T-cell (primary cell): ENCODE results near the gene GNAO1. TPM values are rescaled to one million over a fixed set of nuclear protein-coding genes. Genes with fewer than 3 reads are reported as not detected.

Experiments
- ATAC-seq, 4 experiments: fragments of 200-7000 bp in 3 of 4; fragments of 150-1000 bp in 1 of 4; cut with Tn5 transposase; replicated peaks in 1 of 4; 1 replicate in 3 of 4; 2 replicates in 1 of 4; pipeline ENCODE4 v1.10.0; 2021; ENCODE audit warnings: moderate library complexity in 3 of 4, mild to moderate bottlenecking in 2 of 4, moderate number of reproducible peaks in 1 of 4
- CTCF ChIA-PET, 2 donors: fragments of 300-600 bp; sonication (Branson Sonifier 250); formaldehyde crosslinking; loops; one replicate each; lab custom pipeline; 2022; ENCODE audit warnings: antibody characterized with exemption in 2 of 2; lab: Charles Lee
- POLR2A ChIA-PET, 2 donors: fragments of 300-600 bp; sonication (Branson Sonifier 250); formaldehyde crosslinking; loops; one replicate each; lab custom pipeline; 2022; ENCODE audit warnings: antibody characterized with exemption in 2 of 2; lab: Charles Lee
- DNase-seq, 35 experiments: peaks; one replicate each; pipeline versions ENCODE4 v3.0.0 to v3.0.0-alpha.2; 2013 to 2023
- H3K27ac ChIP-seq: one replicate; pipeline ENCODE4 v1.5.1; 2013; ENCODE audit warnings: low read length
- H3K27me3 ChIP-seq, 2 experiments: replicated peaks in 1 of 2; 1 replicate in 1 of 2; 2 replicates in 1 of 2; pipeline versions ENCODE4 v1.6.1 to v1.7.0; 2013; ENCODE audit warnings: low read length in 1 of 2, mixed read lengths in 1 of 2; ENCODE audit not compliant: control insufficient read depth in 2 of 2, insufficient read depth in 2 of 2; ENCODE audit errors: extremely low read depth in 1 of 2
- H3K36me3 ChIP-seq, 2 donors: 1 replicate in 1 of 2; 2 replicates in 1 of 2; pipeline versions ENCODE4 v1.6.1 to v1.7.0; 2013; ENCODE audit warnings: low read length in 1 of 2; ENCODE audit not compliant: control insufficient read depth in 2 of 2, insufficient read depth in 1 of 2; ENCODE audit errors: extremely low read depth in 1 of 2
- H3K4me1 ChIP-seq, 2 experiments: 1 replicate in 1 of 2; 2 replicates in 1 of 2; pipeline versions ENCODE4 v1.6.1 to v1.7.0; 2013; ENCODE audit warnings: low read length in 2 of 2, mixed read lengths in 1 of 2; ENCODE audit not compliant: insufficient read depth in 2 of 2, control insufficient read depth in 1 of 2; ENCODE audit errors: extremely low read depth in 1 of 2
- H3K4me3 ChIP-seq, 2 donors: 1 replicate in 1 of 2; 2 replicates in 1 of 2; pipeline versions ENCODE4 v1.5.1 to v1.7.0; 2013; ENCODE audit warnings: mild to moderate bottlenecking in 2 of 2, low read length in 1 of 2, moderate library complexity in 1 of 2; ENCODE audit not compliant: control insufficient read depth in 1 of 2; ENCODE audit errors: extremely low read depth in 1 of 2
- H3K9me3 ChIP-seq: 2 replicates; pipeline ENCODE4 v1.7.0; 2013
- H3K27ac Mint-ChIP-seq, 2 donors: one replicate each; pipeline ENCODE4 v1.8.0; 2020 to 2021; ENCODE audit warnings: mild to moderate bottlenecking in 2 of 2, mixed read lengths in 2 of 2
- H3K27me3 Mint-ChIP-seq, 2 donors: one replicate each; pipeline ENCODE4 v1.8.0; 2021 to 2022; ENCODE audit warnings: mixed read lengths in 2 of 2
- H3K36me3 Mint-ChIP-seq: one replicate; pipeline ENCODE4 v1.8.0; 2021; ENCODE audit warnings: mixed read lengths
- H3K4me1 Mint-ChIP-seq, 3 donors: one replicate each; pipeline ENCODE4 v1.8.0; 2020 to 2022; ENCODE audit warnings: mixed read lengths in 3 of 3, mild to moderate bottlenecking in 1 of 3
- H3K4me3 Mint-ChIP-seq, 3 donors: one replicate each; pipeline ENCODE4 v1.8.0; 2020 to 2022; ENCODE audit warnings: mild to moderate bottlenecking in 3 of 3, mixed read lengths in 3 of 3, moderate library complexity in 3 of 3
- H3K9me3 Mint-ChIP-seq, 3 donors: one replicate each; pipeline ENCODE4 v1.8.0; 2020 to 2022; ENCODE audit warnings: mixed read lengths in 3 of 3
- WGBS: methylation state at CpG from one replicate; pipeline ENCODE4 v1.1.5; 2013; ENCODE audit warnings: missing lambda C conversion rate; ENCODE audit not compliant: insufficient coverage; 5-methylcytosine and 5-hydroxymethylcytosine counted together
- total RNA-seq, 35 experiments: library from RNA in 6 of 35; stranded (reverse) in 6 of 35; fragments of 120-200 nt in 1 of 35; gene quantifications; one replicate each; pipeline versions ENCODE4 v1.2.1 to v1.2.4 and lab custom pipeline; 2013 to 2026

GNAO1 gene
- total RNA-seq, 5 donors from 2014 or later (not counting 1 experiment from before 2014, with no cell fraction given), result 3.9 to 14.2 (median 12.6) TPM

DNA sequence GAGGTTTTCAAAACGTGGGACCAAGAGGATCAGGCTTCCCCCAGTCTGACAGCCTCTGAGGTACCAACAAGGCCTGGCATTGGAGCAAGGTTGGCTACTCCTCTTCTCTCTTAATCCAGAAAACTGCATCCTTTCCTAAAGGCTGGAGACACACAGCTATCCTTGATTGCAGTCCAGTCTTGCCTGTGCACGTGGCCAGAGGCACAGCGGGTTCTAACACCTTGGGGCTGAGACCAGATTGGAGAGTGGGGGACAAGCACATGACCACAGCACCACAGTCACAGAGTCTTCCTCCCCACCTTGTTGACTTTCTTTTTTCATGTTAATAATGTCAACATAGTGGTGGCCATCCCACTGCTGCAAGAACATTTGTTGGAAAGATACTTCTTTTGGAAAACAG, 46.9 kb downstream of the GNAO1 start:
- Histone ChIP-seq H3K36me3 (no peaks in the 10 kb centered on the region), H3K4me3 (no peak overlapping the region), H3K27ac (no peak overlapping the region), H3K9me3 (no peaks in the 10 kb centered on the region), H3K4me1 (no peaks in the 10 kb centered on the region), H3K27me3 (no peaks in the 10 kb centered on the region)
- no peak overlapping the region for H3K4me3 Mint-ChIP-seq
- ChIA-PET CTCF (no interaction called here), POLR2A (no interaction called here)
- H3K27ac Mint-ChIP-seq, result no peak overlapping the region
- DNase-seq (no peak), ATAC-seq (no peak)
- H3K9me3 Mint-ChIP-seq, result no peaks in the 10 kb centered on the region
- no peaks in the 10 kb centered on the region for H3K4me1 Mint-ChIP-seq
- no peaks in the 10 kb centered on the region for H3K27me3 Mint-ChIP-seq
- 0% methylated on average over 1 of the region's 3 CpGs for WGBS
- no peaks in the 10 kb centered on the region for H3K36me3 Mint-ChIP-seq

DNA sequence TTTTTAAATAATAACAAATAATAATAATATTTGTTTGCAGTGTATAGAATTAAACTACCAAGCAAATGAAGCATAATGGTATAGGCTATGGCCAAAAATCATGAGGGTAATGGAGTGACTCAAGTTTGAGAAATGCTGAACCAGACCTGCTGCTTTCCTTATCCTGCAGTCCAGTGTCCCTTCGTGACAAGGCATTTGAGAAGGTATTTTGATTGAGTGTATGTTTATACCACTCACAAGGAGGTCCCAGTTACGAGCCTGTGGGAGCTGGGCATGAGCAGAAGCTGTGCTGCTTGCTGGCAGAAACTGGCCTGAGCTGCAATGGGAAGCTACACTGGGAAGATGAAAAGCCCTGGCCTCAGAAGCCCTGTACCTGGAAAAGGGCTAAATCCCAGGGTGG, 50.3 kb downstream of the GNAO1 start:
- no peaks in the 10 kb centered on the region for H3K36me3 Mint-ChIP-seq
- DNase-seq (no peak), ATAC-seq (no peak)
- no peaks in the 10 kb centered on the region for H3K36me3 ChIP-seq
- H3K27me3 Mint-ChIP-seq, result no peaks in the 10 kb centered on the region
- no peak overlapping the region for H3K27ac ChIP-seq
- no peaks in the 10 kb centered on the region for H3K9me3 ChIP-seq
- no peak overlapping the region for H3K4me3 ChIP-seq
- H3K9me3 Mint-ChIP-seq, result no peaks in the 10 kb centered on the region
- 90% methylated on average over 2 of the region's 2 CpGs for WGBS
- H3K4me1 Mint-ChIP-seq, result no peaks in the 10 kb centered on the region
- no peaks in the 10 kb centered on the region for H3K4me1 ChIP-seq
- CTCF ChIA-PET, result no interaction called here
- no peak overlapping the region for H3K27ac Mint-ChIP-seq
- no peaks in the 10 kb centered on the region for H3K27me3 ChIP-seq
- no peak overlapping the region for H3K4me3 Mint-ChIP-seq
- POLR2A ChIA-PET, result no interaction called here

DNA sequence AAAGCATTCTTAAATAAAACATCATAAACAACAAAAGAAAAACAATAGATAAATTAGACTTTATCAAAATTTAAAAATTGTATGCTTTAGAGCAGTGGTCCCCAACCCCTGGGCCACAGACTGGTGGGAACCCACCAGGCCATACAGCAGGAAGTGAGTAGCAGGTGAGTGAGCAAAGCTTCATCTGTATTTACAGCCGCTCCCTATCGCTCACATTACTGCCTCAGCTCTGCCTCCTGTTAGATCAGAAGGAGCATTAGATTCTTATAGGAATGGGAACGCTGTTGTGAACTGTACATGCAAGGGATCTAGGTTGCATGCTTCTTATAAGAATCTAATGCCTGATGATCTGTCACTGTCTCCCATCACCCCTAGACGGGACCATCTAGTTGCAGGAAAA, 51.5 kb downstream of the GNAO1 start:
- ATAC-seq (no peak), DNase-seq (no peak)
- Histone ChIP-seq H3K36me3 (no peaks in the 10 kb centered on the region), H3K4me3 (no peak overlapping the region), H3K27me3 (no peaks in the 10 kb centered on the region), H3K4me1 (no peaks in the 10 kb centered on the region), H3K27ac (no peak overlapping the region), H3K9me3 (no peaks in the 10 kb centered on the region)
- Mint-ChIP-seq H3K27ac (no peak overlapping the region), H3K9me3 (no peaks in the 10 kb centered on the region), H3K4me1 (no peaks in the 10 kb centered on the region), H3K27me3 (no peaks in the 10 kb centered on the region), H3K36me3 (no peaks in the 10 kb centered on the region), H3K4me3 (no peak overlapping the region)
- no CpG with 5 or more reads among the region's 4 CpGs for WGBS
- POLR2A ChIA-PET, result no interaction called here
- CTCF ChIA-PET, result no interaction called here

DNA sequence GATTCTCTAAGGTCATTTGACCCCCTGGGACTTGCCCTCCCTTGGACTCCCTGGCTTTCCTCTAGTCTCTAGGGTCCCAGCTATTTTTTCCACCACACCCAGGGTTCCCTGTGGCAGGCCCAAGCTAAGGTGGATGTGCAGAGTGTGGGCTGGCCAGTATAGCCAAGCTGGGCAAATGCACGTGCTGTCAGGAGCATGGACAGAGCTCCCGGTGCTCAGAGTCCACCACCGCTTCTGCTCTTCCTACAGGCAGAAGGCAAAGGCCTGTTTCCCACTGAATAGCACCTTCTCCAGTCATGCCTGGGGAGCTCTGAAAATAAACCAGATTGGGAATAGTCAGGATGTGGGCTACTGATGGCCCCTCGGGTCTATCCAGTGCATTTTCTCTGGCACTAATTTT, 53.3 kb downstream of the GNAO1 start:
- H3K4me1 Mint-ChIP-seq, result no peaks in the 10 kb centered on the region
- ChIA-PET CTCF (no interaction called here), POLR2A (no interaction called here)
- no peak overlapping the region for H3K4me3 ChIP-seq
- H3K27ac Mint-ChIP-seq, result no peak overlapping the region
- no peak for ATAC-seq
- no peak overlapping the region for H3K4me3 Mint-ChIP-seq
- 94% methylated on average over 3 of the region's 4 CpGs for WGBS
- H3K27me3 Mint-ChIP-seq, result no peaks in the 10 kb centered on the region
- H3K9me3 Mint-ChIP-seq, result no peaks in the 10 kb centered on the region
- no peaks in the 10 kb centered on the region for H3K4me1 ChIP-seq
- H3K36me3 ChIP-seq, result no peaks in the 10 kb centered on the region
- H3K27me3 ChIP-seq, result no peaks in the 10 kb centered on the region
- DNase-seq, result no peak
- no peak overlapping the region for H3K27ac ChIP-seq
- H3K36me3 Mint-ChIP-seq, result peaks cover 5% of the 10 kb centered on the region
- no peaks in the 10 kb centered on the region for H3K9me3 ChIP-seq

DNA sequence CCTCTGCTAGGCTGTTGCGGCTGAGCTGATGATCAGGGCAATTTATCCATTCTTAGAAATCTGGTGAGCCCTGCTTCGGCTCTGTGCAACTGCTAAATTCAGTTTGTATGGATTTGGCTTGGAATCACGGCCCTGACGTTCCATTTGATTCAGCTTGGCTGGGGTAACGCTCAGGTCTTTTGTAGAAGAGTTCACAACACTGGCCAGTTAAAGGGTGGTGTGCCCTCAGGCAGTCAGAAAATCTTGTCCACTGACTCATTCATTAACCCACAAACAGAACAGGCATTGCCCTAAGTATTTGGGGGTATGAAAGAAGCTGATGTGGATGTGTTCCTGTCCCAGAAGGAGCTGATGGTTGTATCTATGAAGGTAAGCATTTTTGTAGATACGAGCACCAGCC, 53.9 kb downstream of the GNAO1 start:
- peaks cover 5% of the 10 kb centered on the region for H3K36me3 Mint-ChIP-seq
- no peak overlapping the region for H3K27ac Mint-ChIP-seq
- CTCF ChIA-PET, result interaction anchor here in 1 of 2 donors (0.6 kb wide), 1 partner anchor 789 kb away, joined by 3 read pairs; no protein-coding TSS in a partner anchor
- Histone ChIP-seq H3K27me3 (no peaks in the 10 kb centered on the region), H3K27ac (no peak overlapping the region), H3K36me3 (no peaks in the 10 kb centered on the region), H3K4me3 (no peak overlapping the region), H3K4me1 (no peaks in the 10 kb centered on the region), H3K9me3 (no peaks in the 10 kb centered on the region)
- no peaks in the 10 kb centered on the region for H3K9me3 Mint-ChIP-seq
- no peak for ATAC-seq
- no peaks in the 10 kb centered on the region for H3K27me3 Mint-ChIP-seq
- H3K4me1 Mint-ChIP-seq, result no peaks in the 10 kb centered on the region
- no peak overlapping the region for H3K4me3 Mint-ChIP-seq
- no peak for DNase-seq
- 93% methylated on average over 3 of the region's 6 CpGs for WGBS
- POLR2A ChIA-PET, result no interaction called here

DNA sequence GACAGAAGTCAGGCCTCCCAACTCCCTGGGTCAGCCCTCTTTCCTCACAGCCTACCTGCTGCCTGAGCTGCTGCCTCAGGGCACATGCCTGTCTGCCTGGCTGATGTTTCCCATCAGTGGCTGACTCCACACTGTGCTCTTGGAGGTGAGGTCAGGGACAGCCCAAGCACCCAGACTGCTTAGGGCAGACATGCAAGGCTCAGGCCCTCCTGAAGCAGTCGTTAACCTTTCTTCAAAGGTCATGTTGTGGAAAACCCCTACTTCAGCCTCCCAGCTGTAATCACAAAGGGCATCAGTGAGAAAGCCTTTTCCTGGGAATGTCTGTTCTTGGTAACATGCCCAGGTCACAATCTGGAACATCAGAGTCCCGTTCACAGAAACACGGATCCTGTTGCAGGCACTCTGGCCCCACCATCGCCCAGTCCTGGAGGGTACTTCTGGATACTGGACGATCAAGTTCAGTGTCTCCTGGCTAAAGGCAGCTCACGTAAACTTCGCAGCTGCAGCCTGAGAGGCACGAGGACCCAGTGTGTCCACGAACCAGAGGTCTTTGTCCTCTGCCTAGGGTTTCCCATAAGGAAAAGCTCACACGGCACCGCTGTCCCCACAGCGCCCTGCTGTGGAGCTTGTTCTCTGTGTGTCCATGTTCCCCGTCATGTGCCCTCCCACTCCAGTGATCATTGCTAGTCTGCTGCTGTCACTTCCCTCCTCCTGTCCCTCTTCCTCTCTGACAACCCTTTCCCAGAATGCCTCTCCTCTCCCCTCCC, 54.9 kb downstream of the GNAO1 start:
- ChIA-PET POLR2A (no interaction called here), CTCF (no interaction called here)
- no peaks in the 10 kb centered on the region for H3K4me1 ChIP-seq
- no peaks in the 10 kb centered on the region for H3K36me3 ChIP-seq
- no peak overlapping the region for H3K27ac ChIP-seq
- no peak for ATAC-seq
- Mint-ChIP-seq H3K4me3 (no peak overlapping the region), H3K27ac (no peak overlapping the region), H3K9me3 (no peaks in the 10 kb centered on the region), H3K27me3 (no peaks in the 10 kb centered on the region), H3K4me1 (no peaks in the 10 kb centered on the region), H3K36me3 (peaks cover 5% of the 10 kb centered on the region)
- WGBS, result 91% methylated on average over 12 of the region's 13 CpGs
- H3K9me3 ChIP-seq, result no peaks in the 10 kb centered on the region
- H3K4me3 ChIP-seq, result no peak overlapping the region
- H3K27me3 ChIP-seq, result no peaks in the 10 kb centered on the region
- no peak for DNase-seq
